Skin of body (tissue), 2 donors: ENCODE measurements around the gene PTPRM. TPM values are rescaled to one million over a fixed set of nuclear protein-coding genes. Genes with fewer than 3 reads are reported as not detected.
"Not testable (repeated sequence)": the region's sequence is repeated elsewhere in the genome, so short reads cannot be mapped to it uniquely, and the experiment has no call there.

Experiments
- DNase-seq: peaks from one replicate; lab custom pipeline; 2025; lab: John Stamatoyannopoulos, UW
- total RNA-seq: library from RNA; depleted of rRNA; stranded (reverse); fragments of >200 nt; gene quantifications from one replicate; pipeline ENCODE4 v1.2.3, GENCODE V29; 2014

Gene PTPRM
- total RNA-seq, 1 donor from 2014 or later, result 46.3 TPM

GRCh38 chr18:8416212-8417019 is 849.3 kb downstream of the PTPRM start:
- DNase-seq, result no peak

- DNase-seq, result no peak
Observed at GRCh38 chr18:8422391-8422790, 855.3 kb downstream of the PTPRM start.

- no peak for DNase-seq
Observed at GRCh38 chr18:8423051-8423557, 856.0 kb downstream of the PTPRM start.

DNA sequence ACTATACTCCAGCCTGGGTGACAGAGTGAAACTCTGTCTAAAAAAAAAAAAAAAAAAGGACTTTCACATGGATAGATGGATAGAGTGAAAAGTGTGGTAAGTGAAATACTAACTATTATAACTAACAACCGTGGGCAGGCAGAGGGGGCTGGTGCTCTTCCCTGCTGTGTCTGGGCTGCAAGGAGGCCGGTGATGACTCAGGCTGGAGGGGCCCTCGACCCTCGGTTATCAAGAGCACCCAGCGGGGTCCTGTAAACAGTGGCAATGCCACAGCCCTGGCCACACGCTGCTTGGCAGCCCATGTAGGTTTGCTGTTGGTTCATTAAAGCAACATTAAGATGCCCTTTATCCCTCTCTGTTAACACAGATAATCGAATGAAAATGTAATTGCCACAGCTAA is 857.4 kb downstream of the PTPRM start:
- no peak for DNase-seq

GRCh38 chr18:8424917-8425725 is 858.0 kb downstream of the PTPRM start:
- no peak for DNase-seq

GRCh38 chr18:8426401-8426800 is 859.3 kb downstream of the PTPRM start:
- no peak for DNase-seq

- DNase-seq, result no peak
Observed at GRCh38 chr18:8427339-8427738, 860.2 kb downstream of the PTPRM start.

DNA sequence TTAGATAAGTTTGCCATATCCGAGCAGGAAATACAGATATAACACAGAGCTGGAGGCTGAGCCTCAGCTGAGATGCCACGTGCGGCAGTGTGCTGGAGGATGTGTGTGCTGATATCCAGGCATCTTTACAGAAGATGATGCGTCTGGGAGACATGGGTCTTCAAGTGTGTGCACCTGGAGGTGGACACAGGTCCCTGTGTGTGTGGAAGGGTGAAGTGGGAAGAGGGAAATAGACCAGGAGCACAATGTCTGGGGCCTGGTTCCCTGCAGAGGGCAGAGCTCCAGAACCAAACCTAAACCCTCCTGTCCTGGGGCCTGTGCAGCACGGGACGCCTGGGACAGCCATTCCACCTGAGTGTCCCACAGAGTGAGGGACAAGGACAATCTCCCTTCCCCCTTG is 861.8 kb downstream of the PTPRM start:
- no peak for DNase-seq

GRCh38 chr18:8431036-8431435 is 863.9 kb downstream of the PTPRM start:
- DNase-seq, result no peak

- no peak for DNase-seq
Observed at GRCh38 chr18:8433323-8433722, 866.2 kb downstream of the PTPRM start.

DNA sequence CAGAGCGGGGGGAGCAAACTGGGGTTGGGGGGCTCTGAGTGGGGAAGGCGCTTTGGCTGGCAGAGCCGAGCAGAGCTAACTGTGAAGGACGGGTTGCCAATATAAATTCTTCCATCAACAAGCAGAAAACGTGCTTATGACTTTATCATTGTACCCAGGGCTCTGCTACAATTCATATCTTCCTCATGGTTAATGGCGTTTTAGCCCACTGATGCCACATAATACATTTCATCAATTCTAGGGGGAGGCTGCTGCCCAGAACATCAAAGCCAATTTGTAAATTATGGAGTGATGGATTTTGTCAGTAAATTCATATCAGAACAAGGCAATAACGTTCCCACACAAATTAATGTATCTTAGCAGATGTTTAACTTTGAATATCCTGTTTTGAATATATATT is 866.7 kb downstream of the PTPRM start:
- DNase-seq, result no peak

GRCh38 chr18:8435376-8435775 is 868.3 kb downstream of the PTPRM start:
- no peak for DNase-seq

DNA sequence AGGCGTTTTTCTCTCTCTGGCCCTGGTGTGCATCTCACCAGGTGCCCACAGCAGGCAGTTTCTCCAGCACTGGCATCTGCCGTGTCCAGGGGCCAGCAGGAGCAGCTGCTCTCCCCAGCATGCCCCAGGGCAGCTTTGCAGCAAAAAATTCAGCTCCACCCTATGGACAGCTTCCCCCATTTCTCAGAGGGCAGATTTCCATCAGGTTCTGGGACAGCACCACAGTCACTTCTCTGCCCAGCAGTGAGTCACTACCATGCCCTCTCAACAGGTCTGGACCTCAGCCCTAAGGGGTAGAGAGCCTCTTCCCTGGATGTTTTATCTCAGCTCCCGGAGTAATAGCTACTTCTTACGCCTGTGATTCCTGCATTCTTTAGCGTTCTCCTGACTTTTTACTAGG is 871.9 kb downstream of the PTPRM start:
- DNase-seq, result no peak

- no peak for DNase-seq
Observed at GRCh38 chr18:8443505-8443904, 876.4 kb downstream of the PTPRM start.

DNA sequence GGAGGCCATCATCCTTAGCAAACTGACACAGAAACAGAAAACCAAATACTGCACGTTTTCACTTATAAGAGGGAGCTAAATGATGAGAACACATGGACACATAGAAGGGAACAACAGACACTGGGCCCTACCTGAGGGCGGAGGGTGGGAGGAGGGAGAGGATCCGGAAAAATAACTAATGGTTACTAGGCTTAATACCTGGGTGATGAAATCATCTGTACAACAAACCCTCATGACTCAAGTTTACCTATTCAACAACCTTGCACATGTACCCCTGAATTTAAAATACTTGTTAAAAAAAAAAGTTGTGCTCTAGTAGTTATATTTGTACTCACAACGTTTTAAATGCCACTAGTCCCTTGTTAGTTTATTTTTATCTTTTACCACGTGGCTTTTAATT is 879.8 kb downstream of the PTPRM start:
- DNase-seq, result not testable (repeated sequence)

DNA sequence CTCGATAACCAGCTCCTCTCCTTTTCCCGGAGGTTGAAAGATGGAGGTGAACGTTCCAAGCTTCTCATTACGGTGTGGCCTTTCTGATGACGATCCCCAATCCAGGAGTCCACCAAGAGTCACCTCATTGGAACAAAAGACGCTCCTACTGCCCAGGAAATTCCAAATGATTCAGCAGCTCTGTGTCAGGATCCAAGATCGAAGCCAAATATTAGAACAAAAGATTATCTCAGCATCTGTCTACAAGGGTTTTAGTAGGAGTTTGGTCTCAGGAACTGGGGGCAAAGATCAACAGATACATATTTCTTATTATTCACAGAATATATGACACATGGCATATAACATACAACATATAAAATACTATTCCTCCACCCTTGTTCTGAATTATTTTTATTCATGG is 881.0 kb downstream of the PTPRM start:
- DNase-seq, result no peak

GRCh38 chr18:8450013-8450412 is 882.9 kb downstream of the PTPRM start:
- DNase-seq, result no peak

DNA sequence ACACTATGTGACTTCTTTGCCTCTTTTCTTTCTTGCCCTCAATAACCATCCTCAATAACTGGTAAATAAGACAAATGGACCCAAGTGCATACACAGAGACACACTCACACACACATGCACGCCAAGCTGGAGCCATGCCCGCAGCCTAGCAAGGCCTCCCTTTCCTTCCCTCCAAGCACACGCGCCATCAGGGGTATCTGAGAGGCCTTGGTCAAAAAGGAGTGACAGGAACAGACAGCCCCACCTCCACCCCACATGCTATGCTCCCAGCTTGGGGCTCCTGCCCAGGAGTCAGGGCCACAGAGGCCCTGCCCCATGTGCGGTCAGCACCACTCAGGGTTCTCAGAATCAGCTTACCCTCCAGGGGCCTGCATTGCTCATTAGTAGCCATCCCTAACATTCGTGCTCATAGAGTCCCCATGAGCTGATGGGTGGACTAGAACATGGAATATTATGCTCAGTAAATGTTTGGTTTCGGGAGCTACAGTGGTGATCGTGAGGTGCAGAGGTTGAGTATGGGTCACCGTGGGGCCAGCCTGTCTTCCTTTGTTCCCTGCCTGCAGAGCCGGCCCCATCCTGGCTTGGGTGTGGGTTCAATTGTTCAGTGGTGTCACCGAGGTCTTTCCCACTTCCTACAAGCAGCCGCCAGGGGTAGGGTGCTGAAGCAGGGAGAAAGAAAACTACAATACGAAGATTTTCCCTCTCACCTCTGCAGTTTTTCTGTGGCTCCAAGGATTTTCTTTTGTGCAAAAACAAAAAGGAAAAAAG is 884.0 kb downstream of the PTPRM start:
- DNase-seq, result no peak

DNA sequence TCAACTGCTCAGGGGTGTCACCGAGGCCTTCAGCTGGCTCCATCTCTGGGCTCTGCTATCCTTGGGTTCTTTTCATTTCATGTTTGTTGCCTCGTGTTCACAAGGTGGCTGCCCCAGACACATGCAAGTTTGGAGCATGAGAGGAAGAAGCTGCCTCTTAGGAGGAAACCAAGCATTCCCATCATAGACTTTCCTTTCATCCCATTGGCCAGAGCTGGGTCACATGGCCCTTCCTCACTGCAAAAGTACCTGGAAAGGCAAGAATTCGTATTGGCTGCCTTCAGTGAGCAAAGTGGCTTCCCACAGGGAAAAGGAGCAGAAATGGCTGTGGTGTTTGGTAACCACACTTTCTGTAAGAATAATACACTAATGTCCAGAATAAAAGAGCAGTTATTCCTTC is 886.4 kb downstream of the PTPRM start:
- DNase-seq, result no peak

DNA sequence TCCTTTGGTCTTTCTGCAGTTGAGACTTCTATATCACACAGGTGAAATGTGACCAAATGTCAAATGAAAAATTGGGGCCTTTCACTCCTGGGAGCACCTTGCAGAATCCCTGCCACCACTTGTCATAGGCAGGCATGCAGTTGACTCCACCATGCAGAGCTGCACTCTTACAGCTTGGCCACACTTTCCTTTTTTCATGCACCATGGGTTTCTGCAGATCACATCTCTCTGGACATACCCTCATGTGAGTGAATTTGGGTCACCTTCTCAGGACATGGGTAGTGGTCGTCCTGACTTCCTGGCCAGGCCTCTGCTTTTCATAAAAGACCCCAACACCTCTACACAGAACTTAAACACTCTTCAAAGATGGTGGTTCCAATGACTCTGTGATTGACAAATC is 887.0 kb downstream of the PTPRM start:
- no peak for DNase-seq

GRCh38 chr18:8455661-8456614 is 888.8 kb downstream of the PTPRM start:
- DNase-seq, result no peak
